GM19193 (cell line): Measurements from ENCODE around the gene PLEKHG7.

Experiments
- POLR2A ChIP-seq: IDR thresholded peaks from 4 replicates; pipeline ENCODE4 v1.6.1; 2011; ENCODE audit not compliant: insufficient read depth, insufficient read length; ENCODE audit errors: extremely low read depth

PLEKHG7 gene

GRCh38 chr12:92698474-92698873 is 4.3 kb upstream of the PLEKHG7 start:
- no peak for TF ChIP-seq POLR2A

- no peak for TF ChIP-seq POLR2A
Observed at GRCh38 chr12:92701441-92701840, 1.3 kb upstream of the PLEKHG7 start.

- TF ChIP-seq POLR2A: no peak
Observed at GRCh38 chr12:92703786-92704185, 997 bp downstream of the PLEKHG7 start.

GRCh38 chr12:92706594-92706993 is 3.8 kb downstream of the PLEKHG7 start:
- no peak for TF ChIP-seq POLR2A

GRCh38 chr12:92707926-92708325 is 5.1 kb downstream of the PLEKHG7 start:
- no peak for TF ChIP-seq POLR2A

GRCh38 chr12:92715625-92716024 is 12.8 kb downstream of the PLEKHG7 start:
- TF ChIP-seq POLR2A: no peak

GRCh38 chr12:92717202-92717601 is 14.4 kb downstream of the PLEKHG7 start:
- TF ChIP-seq POLR2A: no peak

GRCh38 chr12:92718483-92718990 is 15.7 kb downstream of the PLEKHG7 start:
- TF ChIP-seq POLR2A: no peak

- TF ChIP-seq POLR2A: no peak
Observed at GRCh38 chr12:92719674-92720073, 16.9 kb downstream of the PLEKHG7 start.

- no peak for TF ChIP-seq POLR2A
Observed at GRCh38 chr12:92721130-92721529, 18.3 kb downstream of the PLEKHG7 start.

GRCh38 chr12:92721656-92722055 is 18.9 kb downstream of the PLEKHG7 start:
- TF ChIP-seq POLR2A: no peak

- no peak for TF ChIP-seq POLR2A
Observed at GRCh38 chr12:92722897-92723296, 20.1 kb downstream of the PLEKHG7 start.

GRCh38 chr12:92726850-92727249 is 24.1 kb downstream of the PLEKHG7 start:
- no peak for TF ChIP-seq POLR2A

GRCh38 chr12:92729773-92730305 is 27.1 kb downstream of the PLEKHG7 start:
- TF ChIP-seq POLR2A: no peak

GRCh38 chr12:92730758-92731157 is 28.0 kb downstream of the PLEKHG7 start:
- TF ChIP-seq POLR2A: no peak

- TF ChIP-seq POLR2A: no peak
Observed at GRCh38 chr12:92732216-92732615, 29.4 kb downstream of the PLEKHG7 start.

GRCh38 chr12:92732716-92733115 is 29.9 kb downstream of the PLEKHG7 start:
- TF ChIP-seq POLR2A: no peak
